Activated CD4-positive, alpha-beta T cell treated with anti-CD3 and anti-CD28 coated beads, Interleukin-2, amount 50 U/mL, for 16 hours (primary cell): ENCODE data around the gene LRRC70.

Experiments used
- DNase-seq: peaks from one replicate; pipeline ENCODE4 v3.0.0-alpha.2; 2020

LRRC70 gene

DNA sequence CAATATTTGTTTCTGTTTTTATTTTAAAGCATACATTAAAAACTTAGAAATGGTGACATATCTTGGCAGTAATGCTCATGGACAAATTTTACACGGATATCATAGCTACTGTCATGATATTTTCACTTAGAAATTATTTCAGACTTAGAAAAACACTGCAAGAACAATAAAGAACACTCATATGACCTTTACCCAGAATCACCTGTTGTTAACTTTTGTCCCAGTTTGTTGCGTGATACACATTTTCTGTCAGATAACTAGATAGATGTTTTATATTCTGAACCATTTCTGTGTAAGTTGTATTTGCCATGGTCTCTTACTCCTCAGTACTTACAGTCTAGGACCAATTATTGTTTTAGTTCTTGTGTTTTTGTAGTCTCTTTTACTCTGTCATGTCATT lies 3.6 kb upstream of the LRRC70 start:
- DNase-seq = no peak

DNA sequence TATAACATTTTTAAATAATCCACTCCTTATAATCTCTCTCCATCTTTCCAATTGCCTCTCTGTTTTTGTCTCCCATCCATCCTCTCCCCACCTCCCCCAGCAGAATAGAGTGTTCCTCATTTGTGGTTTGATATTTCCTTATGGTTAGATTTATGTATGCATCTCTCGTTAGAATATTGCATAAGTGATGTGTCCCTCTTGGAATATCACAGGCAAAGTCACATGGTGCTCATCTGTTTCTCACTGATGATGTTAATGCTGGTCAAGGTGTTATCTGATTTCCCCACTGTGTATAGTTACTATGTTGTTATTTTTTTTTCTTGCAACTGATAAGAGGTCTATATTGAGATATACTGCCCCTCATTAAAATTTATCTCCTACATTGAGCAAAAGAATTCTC lies 3.1 kb upstream of the LRRC70 start:
- no peak for DNase-seq

DNA sequence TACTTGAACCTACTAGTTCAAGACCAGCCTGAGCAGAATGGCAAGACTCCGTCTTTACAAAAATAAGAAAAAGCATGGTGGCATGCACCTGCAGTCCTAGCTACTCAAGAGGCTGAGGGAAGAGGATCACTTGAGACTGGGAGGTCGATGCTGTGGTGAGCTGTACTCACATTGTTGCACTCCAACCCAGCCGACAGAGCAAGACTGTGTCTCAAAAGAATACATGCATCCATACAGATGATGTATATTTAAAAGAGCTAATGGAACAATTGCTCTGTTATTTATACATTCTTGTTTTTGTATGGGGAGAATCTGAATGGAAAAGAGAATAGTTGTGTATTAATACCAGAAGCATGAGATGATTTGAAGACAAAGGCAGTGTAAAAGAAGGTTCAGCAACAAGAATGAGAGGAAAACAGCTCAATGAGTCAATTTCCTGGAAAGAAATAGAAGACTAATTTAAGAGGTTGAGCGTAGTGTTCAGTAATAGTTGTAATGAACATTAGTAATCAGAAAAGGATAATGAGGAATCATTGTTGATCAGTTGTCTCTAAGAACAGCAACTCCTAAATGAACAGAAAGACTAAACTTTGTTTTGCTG lies 1.9 kb upstream of the LRRC70 start:
- DNase-seq = peak; percentile 52

DNA sequence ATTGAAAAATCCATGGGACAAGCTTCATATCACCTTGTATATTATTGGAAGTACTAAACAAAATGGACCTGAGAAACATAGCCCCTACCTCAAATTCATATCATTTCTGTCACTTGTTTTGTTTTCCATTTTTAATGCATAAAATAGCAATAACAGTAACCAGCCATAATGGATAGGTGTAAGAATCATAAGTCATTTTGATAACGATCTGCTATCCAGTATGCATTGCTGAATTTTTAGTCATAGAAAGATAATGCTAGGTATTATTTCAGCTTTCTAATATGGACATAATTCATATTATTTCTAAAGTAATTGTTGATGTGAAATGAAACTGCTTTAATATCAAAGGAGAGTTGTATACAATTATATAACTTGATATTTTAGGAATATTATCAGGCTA lies 1.1 kb upstream of the LRRC70 start:
- no peak for DNase-seq

DNA sequence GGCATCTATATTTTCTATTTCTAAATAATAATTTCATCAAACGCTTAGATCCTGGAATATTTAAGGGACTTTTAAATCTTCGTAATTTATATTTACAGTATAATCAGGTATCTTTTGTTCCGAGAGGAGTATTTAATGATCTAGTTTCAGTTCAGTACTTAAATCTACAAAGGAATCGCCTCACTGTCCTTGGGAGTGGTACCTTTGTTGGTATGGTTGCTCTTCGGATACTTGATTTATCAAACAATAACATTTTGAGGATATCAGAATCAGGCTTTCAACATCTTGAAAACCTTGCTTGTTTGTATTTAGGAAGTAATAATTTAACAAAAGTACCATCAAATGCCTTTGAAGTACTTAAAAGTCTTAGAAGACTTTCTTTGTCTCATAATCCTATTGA lies 1.1 kb downstream of the LRRC70 start:
- DNase-seq = no peak

DNA sequence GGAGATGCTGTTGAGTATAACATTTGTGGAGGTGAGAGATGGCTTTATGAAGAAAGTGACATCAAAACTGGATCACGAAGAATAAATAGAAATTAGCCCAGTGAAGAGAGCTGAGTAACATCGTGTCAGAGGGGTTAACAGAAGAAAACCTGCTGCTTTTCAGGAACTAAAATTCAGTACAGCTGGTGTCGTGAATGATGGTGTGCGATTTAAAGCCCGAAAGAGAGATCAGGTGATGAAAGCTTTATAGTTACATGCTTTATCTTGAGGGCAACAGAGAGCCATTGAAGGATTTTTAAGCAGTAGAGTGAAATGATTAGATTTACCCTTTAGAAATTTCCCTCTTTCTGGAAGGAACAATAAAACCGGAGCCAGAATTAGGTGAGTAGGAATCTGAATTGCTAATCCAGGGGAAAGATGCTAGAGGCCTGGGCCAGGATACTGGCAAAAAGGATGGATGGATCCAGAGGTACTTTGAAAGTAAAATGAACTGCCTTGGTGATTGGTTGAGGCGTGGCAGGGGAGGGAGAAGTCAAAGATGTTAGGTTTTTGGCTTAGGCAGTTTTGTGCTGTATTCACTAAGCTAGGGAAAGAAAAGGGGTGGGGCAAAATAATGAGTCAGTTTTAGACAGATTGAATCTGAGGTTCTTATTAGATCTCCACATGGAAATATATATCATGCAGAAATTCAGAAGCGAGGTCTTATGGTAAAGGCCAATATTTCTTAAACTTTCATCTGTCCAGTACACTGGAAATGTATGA lies 3.4 kb downstream of the LRRC70 start:
- DNase-seq = no peak

DNA sequence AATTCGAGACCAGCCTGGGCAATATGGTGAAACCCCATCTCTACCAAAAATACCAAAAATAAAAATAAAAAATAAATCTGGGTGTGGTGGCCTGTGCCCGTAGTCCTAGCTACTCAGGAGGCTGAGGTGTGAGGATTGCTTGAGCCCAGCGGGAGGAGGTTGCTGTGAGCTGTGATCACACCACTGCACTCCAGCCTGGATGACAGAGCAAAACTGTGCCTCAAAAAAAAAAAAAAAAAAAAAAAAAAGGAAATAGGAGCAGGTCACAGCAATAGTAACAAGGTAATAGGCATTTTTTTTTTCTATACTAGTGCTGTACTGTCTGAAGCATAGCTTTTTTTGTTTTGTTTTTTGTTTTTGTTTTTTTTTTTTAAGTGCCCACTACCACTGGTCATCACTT lies 5.8 kb downstream of the LRRC70 start:
- DNase-seq = no peak

DNA sequence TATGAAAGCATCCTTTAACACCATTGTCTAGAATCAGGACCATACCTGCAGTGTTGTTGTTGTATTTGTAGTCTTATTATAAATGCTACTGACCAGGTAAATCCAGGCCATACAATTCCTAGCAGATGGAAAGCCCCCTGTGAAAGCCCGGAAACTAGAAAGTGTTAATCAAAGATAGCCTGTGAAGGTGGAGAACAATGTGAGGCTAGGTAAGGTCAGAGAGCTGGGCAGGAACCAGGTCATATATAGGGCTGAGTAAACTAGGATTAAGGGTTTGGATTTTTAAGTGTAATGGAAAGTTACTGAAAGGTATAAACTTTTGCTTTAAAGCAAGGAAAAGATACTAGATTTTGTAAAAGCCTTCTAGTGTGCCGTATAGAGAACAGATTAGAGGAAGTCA lies 6.7 kb downstream of the LRRC70 start:
- no peak for DNase-seq

DNA sequence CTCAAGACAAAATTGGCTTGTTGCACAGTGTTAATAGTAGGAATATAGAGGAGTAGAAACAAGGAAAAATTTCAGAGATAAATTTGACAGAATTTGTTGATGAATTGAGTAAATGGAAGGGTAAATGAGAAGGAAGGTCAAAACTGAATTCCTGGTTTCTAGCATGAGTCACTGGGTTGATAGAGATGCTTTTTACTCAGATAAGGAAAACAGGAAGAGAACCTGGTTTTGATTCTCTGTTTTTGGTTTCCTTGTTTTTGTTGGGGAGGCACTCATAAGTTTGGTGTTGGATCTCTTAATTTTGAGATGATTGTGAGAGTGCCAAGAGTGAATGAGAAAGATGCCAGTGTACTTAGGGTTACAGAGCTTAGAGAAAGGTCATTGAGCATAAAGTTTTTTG lies 7.1 kb downstream of the LRRC70 start:
- DNase-seq = no peak

DNA sequence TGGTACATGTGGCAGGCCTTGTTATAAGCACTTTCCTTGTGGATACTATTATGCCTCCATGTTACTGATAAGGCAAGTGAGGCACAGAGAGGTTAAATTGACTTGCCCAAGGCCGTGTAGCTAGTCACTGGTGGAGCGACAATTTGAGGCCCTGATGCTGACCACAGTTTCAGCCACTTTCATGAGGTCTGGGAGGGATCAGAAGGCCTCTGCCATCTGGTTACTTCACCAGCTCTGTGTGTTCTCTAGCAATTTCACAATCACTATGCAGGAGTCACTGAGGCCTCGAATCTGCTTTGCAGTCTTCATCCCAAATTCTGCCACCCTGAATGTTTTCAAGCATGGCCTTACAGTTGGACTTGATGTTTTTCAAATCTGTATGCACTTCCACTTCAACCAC lies 9.1 kb downstream of the LRRC70 start:
- DNase-seq = no peak

DNA sequence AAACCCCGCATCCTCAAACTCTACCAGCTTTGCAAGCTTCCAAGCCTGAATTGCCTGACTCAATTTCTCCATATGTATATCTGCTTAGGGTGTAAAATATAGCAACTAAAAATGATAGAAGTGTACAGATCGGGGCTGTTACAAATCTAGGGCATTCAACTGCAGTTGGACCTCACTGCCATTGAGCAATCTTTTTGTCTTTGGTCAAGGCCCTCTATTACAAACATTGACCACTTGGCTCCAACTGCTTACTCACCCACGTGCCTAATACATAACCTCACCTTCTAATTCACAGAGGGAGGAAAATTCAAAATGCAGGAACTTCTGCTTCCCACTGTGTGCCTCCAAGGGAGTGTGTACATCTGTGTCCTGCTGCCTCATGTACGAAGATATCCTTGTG lies 10.0 kb downstream of the LRRC70 start:
- no peak for DNase-seq

DNA sequence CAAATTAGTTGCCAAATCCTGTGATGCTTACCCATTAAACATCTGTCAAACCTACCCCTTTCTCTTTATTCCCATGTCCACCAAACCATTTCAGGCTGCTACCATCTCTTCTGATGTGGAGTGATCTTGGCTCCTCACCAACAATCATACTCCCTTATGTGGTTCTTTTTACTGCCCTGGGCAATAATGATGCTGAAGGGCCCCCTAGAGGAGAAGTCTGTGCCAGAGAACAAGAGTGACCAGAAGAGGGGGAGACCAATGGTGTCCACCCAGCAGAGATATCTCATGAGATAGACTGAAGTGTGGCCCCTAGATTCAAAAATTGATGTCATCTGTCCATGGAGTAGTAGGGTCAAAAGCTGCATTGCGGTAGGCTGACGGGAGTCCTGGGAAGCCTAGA lies 10.9 kb downstream of the LRRC70 start:
- no peak for DNase-seq

DNA sequence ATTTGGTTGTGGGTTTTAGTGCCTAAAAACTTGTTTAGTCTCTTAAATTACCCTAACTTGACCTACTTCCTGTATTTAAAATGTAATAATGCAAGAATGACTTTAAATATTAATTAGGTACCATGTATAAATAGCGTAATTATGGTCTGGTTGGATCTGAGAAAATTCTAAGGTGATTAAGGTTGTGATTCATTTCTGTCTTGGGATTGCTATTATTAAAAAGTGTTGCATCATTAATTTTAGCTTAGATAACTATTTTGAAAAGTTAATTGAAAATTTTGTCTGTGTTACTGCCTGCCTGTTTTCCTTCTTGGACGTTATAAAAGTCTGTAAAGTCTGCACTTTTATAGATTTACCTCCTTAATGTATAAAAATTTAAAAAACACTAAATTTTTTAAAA lies 11.8 kb downstream of the LRRC70 start:
- DNase-seq = no peak

DNA sequence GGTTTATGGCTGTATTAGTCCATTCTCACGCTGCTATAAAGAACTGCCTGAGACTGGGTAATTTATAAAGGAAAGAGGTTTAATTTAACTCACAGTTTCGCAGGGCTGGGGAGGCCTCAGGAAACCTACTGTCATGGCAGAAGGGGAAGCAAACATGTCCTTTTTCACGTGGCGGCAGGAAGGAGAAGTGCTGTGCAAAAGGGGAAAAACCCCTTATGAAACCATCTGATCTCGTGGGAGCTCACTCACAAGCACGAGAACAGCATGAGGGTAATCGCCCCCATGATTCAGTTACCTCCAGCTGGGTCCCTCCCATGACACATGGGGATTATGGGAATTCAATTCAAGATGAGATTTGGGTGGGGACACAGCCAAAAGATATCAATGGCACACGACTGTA lies 13.9 kb downstream of the LRRC70 start:
- no peak for DNase-seq

DNA sequence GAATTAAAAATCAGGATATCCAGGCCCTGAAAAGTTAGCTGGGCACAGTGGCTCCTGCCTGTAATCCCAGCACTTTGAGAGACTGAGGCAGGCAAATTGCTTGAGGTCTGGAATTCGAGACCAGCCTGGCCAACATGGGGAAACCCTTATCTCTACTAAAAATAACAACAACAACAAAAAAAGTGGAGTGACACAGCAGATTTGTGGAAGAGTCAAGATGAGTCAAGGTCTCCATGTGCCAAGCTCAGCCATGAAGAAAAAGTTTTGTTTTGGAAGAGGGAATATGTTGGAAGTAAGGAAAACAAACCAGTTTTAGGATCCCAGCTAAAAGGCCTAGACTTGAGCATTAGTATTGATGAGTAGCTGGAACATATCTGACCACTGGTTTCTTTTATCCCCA lies 14.7 kb downstream of the LRRC70 start:
- no peak for DNase-seq

DNA sequence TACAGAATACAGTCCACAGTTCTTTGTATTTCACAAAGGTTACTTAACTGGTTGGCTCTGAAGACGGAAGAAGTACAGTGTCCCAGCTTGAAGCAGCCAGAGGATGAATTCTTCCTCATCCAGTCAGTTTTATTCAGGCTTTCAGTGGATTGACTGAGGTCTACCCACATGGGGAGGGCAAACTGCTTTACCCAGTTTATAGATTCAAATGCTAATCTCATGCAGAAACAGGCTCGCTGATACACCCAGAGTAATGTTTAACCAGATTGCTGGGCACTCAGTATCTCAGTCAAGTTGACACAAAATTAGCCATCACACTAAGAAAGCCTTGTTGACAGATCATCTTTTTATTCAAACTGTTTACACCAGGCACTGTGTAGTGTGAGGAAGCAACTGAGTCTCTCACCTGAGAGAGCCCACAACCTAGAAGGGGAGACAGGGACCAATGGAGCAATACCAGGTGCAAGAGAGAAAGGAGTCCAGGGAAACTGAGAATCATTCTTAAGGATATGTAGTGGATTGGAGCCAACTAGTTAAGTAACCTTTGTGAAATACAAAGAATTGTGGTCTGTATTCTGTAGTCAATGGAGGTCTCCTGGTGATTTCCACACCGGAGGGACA lies 15.9 kb downstream of the LRRC70 start:
- DNase-seq = no peak

DNA sequence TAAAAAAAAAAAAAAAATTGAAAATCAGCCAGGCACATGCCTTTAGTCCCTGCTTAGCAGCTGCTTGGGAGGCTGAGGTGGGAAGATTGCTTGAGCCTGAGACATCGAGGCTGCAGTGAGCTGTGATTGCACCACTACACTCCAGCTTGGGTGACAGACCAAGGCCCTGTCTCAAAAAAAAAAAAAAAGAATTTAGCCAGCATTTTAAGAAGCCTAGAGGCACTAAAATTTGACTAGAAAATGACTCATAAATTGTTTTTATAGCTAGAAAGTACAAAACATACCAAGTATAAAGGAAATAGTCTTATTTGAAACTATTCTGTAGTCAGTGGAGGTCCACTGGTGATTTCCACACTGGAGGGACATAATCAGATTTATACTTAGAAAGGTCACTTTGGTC lies 17.5 kb downstream of the LRRC70 start:
- DNase-seq = no peak

DNA sequence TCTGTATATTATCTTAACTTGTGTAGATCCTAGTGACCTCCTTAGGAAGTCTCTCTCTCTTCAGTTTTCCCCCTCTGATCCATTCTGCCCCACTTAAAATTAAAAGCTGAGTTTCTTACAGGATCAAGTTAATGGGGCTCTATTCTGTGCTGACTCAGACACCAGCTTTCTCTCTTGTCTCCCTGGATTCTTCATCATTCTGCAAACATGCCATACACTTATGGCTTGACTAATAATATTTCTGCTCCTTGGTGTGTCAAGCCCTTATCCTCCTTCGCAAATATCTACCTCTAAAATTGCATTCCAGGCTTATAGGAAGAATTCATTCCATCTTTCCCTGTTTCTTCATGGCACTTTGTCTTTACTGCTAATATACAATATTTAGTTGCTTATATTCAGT lies 18.1 kb downstream of the LRRC70 start:
- DNase-seq = no peak

DNA sequence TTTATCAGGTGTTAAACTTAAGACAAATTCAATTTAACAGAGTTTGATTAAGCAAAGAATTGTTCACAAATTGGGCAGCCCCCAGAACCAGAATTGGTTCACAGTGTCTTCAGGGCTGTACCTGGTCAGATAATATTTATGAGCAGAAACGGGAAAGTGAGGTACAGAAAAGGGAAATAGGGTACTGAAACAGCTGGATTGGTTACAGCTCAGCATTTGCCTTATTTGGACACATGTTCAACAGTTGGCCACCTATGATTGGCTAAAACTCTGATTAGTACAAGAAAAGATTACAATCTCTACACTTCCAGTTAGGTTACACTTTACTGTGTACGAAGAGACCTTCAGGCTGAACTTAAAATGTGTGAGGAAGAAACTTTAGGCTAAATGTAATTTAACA lies 18.7 kb downstream of the LRRC70 start:
- no peak for DNase-seq

DNA sequence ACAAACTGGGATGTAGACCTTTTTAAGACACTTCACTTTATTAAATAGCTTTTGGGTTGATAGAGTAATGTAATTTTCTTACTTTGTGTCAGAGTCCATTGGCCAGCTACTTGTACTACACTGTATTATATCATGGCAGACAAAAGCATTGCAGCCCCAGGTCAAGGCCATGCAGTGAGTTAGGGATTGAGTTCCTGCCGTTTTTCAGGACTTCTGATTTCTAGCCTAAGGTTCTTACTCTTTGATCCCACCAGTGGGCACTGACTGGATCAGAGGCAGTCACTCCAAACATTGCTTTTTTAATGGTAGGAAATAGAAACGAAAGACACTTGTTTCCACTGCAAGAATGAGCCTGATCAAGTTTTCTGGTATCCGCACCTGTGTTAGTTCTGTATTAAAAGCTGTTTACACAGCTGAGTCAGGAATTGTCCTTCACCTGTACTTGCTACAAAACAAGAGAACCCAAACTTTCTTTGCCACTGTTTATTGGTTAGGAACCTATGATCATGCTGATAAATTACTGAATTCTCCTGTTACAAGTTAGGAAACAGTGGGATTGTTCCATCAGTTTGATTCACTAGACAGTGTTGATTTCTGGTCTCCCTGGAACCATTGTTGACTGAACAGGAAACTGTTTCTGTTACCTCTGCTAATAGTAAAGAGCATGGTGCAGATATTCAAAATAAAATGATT lies 22.1 kb downstream of the LRRC70 start:
- no peak for DNase-seq

DNA sequence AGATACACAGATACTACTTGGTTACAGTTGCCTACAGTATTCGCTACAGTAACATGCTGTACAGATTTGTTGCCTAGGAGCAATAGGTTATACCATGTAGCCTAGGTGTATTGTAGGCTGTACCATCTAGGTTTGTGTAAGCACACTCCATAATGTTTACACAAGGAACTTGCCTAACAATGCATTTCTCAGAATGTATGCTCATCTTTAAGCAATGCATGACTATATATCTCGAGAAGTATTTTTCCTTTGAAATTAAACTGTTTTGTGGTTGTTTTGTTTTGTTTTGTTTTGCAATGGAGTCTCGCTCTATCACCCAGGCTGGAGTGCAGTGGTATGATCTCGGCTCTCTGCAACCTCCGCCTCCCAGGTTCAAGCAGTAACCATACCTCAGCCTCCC lies 25.3 kb downstream of the LRRC70 start:
- DNase-seq = no peak

DNA sequence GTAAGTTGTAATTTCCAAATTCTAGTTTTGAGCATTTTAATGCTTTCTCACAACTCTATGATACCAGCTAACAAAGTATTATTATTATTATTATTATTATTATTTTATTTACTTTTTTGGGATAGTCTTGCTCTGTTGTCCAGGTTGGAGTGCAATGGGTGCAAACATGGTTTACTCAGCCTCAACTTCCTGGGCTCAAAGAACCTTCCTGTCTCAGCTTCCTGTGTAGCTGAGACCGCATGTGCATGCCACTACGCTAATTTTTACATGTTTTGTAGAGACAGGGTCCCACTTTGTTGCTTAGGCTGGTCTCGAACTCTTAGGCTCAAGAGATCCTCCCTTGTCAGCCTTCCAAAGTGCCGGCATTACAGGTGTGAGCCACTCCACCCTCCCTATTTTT lies 27.0 kb downstream of the LRRC70 start:
- DNase-seq = no peak

DNA sequence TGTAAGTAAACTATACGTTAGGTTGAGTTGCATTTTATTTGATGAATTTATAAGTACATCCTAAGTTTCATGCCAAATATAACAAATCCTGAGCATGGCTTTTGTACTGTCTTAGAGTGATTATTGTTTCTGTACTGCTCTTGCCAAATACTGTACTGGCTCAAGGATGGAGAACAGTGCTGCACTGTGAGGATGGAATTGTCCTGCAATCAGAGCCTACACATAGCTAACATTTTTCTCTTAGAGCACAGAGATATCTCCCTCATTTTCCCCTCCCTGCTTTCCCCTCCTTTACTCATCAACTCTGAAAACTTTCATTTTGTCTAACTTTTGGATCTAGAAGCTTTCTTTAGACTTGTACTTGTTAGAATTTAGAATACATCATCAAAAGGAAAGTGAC lies 28.3 kb downstream of the LRRC70 start:
- DNase-seq = no peak

DNA sequence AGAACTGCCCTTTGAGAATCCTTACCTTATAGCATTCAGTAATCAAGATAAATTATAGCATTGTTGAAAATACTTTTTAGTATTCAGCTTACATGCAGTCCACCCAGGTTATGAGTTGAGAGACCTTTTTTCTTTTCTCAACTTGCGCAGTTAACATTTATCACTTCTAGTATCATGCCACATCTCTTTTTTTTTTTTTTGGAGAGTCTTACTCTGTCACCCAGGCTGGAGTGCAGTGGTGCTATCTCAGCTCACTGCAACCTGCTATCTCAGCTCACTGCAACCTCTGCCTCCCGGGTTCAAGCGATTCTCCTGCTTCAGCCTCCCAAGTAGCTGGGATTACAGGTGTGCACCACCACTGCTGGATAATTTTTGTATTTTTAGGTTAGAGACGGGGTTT lies 29.0 kb downstream of the LRRC70 start:
- DNase-seq = no peak
